HG03378 (cell line): ENCODE results near the gene SHTN1.

ENCODE experiments used
- ATAC-seq: cut with Tn5 transposase; IDR thresholded peaks from one replicate; pipeline ENCODE4 v1.9.1; 2021; ENCODE audit warnings: mild to moderate bottlenecking, moderate library complexity; ENCODE audit not compliant: unreplicated experiment

The SHTN1 gene

GRCh38 chr10:116878123-116878522 lies 126.9 kb downstream of the SHTN1 start:
- no peak for ATAC-seq

DNA sequence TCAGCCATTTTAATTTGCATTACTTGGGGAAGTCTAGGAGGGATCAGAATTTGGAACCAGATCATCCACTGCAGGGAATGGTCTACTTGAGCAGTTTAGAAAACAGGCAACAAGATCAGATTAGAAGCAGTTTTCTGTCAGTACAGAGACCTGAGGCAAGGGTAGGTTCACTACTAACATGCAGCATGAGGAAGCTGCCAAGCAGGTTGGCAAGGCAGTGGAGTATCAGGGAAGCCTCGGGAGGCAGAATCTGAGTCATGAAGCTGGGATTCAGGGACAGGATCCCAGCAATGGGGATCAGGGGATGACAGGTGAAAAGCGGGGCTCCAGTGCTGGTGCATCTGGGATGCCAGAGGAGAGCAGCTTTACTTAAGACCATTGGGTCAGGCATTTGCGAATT lies 127.6 kb downstream of the SHTN1 start:
- ATAC-seq = no peak

DNA sequence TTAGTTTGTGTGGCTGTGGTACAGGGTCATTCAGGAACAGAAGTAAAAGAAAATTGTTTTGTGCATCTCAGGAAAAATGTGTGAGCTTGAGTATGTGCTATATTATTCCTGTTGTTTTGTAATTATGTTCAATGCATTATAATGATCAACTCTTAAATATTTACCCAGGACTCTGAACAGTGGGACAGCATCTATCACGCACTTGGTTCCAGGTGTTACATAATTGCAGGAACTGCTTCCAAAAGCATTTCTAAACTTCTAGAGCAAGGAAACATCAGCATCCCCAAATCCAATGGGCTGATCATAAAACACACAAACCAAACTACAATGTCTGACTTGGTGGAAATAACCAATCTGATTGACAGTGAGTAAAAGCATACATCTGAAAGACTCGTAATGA lies 129.1 kb downstream of the SHTN1 start:
- no peak for ATAC-seq

- no peak for ATAC-seq
Measured at GRCh38 chr10:116873134-116873533, 131.9 kb downstream of the SHTN1 start.

- no peak for ATAC-seq
Measured at GRCh38 chr10:116870949-116871348, 134.0 kb downstream of the SHTN1 start.

DNA sequence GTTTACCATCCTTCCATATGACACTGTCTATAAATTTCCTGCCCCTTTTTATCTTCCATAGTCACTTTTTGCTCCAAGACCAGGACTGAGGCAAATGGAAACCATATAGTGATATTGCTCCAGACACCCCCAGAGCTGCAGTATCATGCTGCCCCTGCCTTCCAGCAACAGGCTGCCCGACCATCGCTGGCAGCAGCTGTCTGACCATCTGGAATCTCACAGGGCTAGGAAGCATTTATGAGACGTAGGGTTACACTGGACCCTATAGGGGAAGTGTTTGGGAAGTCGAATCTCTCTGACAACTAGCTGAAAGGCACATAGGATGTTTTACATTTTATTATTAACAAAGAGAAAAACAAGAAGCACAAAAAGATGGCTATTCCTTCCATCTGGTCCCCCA lies 136.3 kb downstream of the SHTN1 start:
- no peak for ATAC-seq

DNA sequence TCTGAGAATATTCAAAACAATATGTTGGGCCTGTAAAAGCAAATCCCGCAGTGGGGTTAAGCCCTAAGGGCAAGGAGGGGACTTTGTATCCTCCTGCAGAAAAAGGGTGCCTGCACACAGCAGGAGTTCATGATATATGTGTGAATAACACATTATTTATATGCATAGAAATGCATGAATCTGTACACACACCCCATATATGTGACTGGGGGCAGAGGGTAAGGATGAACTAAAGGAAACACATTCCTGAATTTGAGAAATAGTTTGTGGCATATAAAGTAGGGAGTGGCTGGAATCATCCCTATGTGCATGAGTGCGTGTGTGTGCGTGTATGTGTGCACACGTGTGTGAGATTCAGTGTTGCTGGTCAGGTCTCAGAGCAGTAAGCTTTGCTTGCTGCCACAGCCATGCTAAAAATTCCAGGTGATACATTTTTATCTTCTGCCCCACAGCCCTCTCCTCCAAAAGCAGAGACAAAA lies 136.8 kb downstream of the SHTN1 start:
- ATAC-seq = no peak

GRCh38 chr10:116866987-116867595 lies 137.9 kb downstream of the SHTN1 start:
- ATAC-seq = no peak

DNA sequence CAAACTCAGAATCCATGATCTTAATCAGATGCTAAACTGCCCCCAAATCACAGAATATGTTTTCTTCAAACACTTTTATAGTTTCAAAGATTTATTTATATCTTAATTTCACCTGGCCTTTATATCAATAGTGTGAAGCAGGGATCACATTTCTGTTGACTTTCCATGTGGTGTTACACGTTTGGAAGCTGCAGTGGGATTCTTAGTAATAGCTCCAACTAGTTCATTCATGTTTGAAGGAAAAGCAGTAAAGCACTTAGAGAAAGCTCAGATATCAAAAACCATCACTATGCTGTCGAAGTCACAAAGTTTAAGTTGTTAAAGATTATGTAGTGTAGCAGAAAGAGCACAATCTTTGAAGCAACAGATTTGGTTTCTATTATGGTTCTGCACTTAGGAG lies 138.9 kb downstream of the SHTN1 start:
- no peak for ATAC-seq

DNA sequence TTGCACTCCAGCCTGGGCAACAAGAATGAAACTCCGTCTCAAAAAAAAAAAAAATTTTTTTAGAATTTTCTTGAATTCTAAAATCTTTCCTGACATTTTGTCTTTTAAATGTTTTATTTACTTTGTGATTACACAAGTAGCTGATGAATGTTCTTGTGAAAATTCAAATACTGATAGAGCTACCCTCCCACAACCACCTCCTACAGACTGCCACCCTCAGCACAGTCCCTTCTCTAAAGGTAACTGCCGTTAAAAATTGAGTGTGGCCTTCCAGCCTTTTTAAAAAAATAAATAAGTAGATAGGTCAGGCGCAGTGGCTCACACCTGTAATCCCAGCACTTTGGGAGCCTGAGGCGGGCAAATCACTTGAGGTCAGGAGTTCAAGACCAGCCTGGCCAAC lies 140.6 kb downstream of the SHTN1 start:
- ATAC-seq = no peak

DNA sequence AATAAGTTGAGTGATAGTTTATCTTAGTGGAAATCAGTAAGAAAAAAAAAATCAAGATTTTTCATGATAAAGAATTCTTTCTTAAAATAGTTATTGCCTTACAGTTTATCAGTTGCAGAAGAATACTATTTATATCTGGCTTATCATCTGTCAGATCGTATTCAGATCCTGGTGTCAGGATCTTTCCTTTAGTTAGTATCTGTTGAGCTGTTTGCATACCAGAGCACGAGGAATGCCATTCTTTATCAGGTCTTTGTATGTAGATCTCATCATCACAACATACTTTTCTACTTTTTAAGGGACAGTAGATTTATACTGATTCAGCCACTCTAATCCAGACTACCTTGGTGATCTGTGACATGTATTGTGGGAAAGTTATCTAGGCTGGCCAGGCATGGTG lies 143.2 kb downstream of the SHTN1 start:
- no peak for ATAC-seq

- no peak for ATAC-seq
Measured at GRCh38 chr10:116857156-116857555, 147.8 kb downstream of the SHTN1 start.

- ATAC-seq = no peak
Measured at GRCh38 chr10:116853701-116854100, 151.3 kb downstream of the SHTN1 start.

GRCh38 chr10:116853287-116853686 lies 151.7 kb downstream of the SHTN1 start:
- ATAC-seq = no peak

DNA sequence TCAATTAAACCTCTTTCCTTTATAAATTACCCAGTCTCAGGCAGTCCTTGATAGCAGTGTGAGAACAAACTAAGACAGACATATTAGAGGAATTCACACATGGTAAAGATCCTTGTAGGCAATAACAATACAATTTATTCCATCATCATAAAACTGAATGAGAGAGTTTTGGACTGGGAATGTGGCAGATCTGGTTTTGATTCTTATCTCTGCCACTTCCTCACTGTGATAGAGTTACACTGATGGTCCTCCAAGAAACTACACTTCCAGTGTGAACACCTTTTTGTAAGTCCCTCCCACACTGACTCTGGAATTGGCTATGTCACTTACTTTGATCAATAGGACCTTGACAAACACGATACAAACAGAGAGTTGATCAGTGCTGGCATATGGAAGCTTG lies 152.7 kb downstream of the SHTN1 start:
- no peak for ATAC-seq

DNA sequence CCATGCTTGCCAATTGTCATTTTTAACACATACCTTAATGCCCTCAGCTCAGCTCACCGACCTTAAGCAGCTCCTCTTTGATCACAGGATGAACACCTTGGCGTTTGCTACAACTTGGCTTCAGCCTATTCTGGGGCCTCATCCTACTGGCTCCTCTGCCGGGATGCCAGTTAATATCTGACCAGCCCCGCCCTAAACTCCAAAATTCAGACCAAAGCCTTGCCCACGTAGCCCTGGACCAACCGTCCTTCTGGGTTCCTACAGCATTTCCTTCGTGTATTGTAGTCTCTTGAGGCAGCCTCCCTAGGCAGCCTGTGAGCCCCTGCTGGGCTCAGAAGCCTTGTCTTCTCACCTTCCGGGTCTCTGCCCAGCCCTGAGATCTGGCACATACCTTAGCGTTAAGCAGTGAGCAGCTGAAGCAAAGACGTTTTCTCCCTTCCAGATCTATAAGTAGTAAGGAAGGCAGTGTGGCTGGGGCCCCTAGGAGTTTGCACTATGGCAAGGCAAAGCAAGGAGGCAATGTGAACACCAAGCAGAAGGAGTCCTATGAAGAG lies 154.9 kb downstream of the SHTN1 start:
- ATAC-seq = no peak

DNA sequence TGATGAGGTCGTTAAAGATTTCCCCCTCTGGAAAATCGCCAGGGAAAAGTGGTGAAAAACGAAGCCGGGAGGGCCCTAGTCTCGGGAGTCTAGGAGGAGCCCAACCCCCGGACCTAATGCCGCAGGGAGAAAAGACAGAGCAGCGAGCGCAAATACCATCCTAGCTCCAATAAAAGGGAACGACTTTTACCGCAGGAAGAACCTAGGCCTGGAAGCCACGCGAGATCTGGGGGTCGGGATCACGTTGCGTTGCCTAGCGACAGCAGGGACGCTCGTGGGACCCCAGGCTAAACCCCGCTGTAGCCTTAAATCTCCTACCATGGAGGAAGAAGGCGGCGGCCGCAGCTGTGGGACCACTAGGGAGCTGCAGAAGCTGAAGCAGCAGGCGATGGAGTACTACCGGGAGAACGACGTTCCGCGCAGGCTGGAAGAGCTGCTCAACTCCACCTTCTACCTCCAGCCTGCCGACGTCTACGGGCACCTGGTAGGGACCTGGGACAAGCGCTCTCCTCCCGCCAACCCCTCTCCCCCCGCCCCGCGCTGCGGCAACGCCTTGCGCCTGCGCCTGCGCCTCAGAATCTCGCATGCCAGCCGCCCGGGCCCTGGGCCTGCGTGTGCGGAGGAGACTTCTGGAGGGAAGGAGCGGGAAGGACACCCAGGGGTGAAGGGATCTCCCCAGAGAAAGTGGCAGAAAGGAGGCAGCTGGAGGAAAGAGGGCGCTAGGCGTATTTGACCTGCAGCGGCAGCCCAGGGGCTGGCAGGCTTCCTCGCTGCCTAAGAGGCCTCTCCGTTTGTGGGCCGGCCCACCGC lies 155.5 kb downstream of the SHTN1 start, which contains the start of gene ENO4:
TSS of gene ENO4 (plus strand) at position 252 of the 810 bp plus-strand sequence. CDS start at position 320, 68 bp downstream.
- peak; percentile 47 for ATAC-seq

GRCh38 chr10:116848944-116849247 lies 156.1 kb downstream of the SHTN1 start:
- ATAC-seq = no peak

- ATAC-seq = peak; percentile 81
Measured at GRCh38 chr10:116848032-116848943, 156.7 kb downstream of the SHTN1 start.

DNA sequence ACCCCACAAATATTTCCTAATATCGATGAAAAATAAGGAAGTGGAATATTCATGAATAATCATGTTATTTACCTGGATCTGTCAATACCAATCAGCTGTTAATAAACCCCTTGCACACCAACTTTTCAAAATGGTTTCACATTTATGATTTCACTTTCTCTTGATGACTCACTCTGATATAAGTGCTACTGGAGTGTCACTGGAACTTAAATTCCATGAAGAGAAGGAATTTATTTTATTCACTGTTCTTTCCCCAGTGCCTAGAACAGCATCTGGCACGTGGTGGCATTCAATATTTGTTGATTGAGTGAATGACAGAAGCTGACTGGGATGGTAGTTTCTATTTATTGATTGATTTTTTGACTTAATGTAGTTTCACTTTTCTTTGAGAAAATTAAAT lies 159.2 kb downstream of the SHTN1 start:
- no peak for ATAC-seq

DNA sequence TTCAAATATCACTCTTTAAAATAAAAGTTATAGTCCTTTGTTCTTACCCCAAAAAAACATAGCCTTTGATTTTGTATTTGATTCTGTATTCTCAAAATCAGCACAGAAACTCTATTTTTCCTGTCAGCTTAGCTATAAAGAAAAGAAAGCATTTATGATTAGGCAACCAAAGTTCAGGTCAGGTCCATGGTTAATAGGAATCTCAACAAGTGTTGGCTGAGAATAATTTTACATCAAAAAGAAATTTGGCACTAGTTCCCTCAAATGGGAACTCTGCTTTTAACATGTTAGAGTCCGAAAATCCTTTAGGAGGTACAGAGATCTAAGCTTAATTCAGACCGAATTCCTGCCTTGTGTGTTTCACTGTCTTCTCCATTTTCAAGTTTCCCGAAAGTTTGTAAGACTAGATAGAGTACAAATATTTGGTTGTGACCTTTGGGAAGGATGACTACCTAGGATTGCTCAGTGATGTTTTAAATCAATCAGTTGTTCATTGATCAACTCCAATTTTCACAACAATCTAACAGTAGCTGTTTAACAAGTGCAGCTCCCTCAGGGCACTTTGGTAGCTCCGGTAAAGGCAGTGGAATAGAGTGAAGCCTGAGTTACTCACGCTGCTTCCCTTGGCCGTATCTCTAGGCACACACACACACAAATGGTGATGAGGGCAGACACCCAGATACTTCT lies 164.5 kb downstream of the SHTN1 start:
- no peak for ATAC-seq
